Heart left ventricle (tissue), 16 donors: ENCODE measurements around the gene ESPNL. TPM values are rescaled to one million over a fixed set of nuclear protein-coding genes. Genes with fewer than 3 reads are reported as not detected.

ENCODE experiments used
- ATAC-seq, 4 donors: fragments of 200-7000 bp; cut with Tn5 transposase; one replicate each; pipeline ENCODE4 v1.9.1; 2020 to 2022; ENCODE audit warnings: moderate library complexity in 4 of 4, mild to moderate bottlenecking in 3 of 4, moderate number of reproducible peaks in 1 of 4
- DNase-seq, 5 donors: peaks; one replicate each; pipeline ENCODE4 v3.0.0-alpha.2; 2020
- H3K27ac ChIP-seq, 12 donors: fragments of 200-600 bp; sonication (generic) in 4 of 12; one replicate each; pipeline versions ENCODE4 v1.5.0 to v1.8.0; 2016 to 2022; ENCODE audit warnings: mild to moderate bottlenecking in 2 of 12
- H3K27me3 ChIP-seq, 9 donors: fragments of 200-600 bp; sonication (generic) in 2 of 9; one replicate each; pipeline versions ENCODE4 v1.5.1 to v1.8.0; 2016 to 2022; ENCODE audit warnings: mild to moderate bottlenecking in 3 of 9
- H3K36me3 ChIP-seq, 9 donors: fragments of 200-600 bp; sonication (generic) in 2 of 9; one replicate each; pipeline versions ENCODE4 v1.5.0 to v1.8.0; 2018 to 2022; ENCODE audit warnings: mild to moderate bottlenecking in 2 of 9
- H3K4me1 ChIP-seq, 12 donors: fragments of 200-600 bp; sonication (generic) in 4 of 12; one replicate each; pipeline versions ENCODE4 v1.5.0 to v1.8.0; 2016 to 2022; ENCODE audit warnings: mild to moderate bottlenecking in 3 of 12
- H3K4me3 ChIP-seq, 12 donors: fragments of 200-600 bp; sonication (generic) in 4 of 12; one replicate each; pipeline versions ENCODE4 v1.5.0 to v1.8.0; 2017 to 2022; ENCODE audit warnings: mild to moderate bottlenecking in 9 of 12, moderate library complexity in 4 of 12
- H3K9me3 ChIP-seq, 12 donors: fragments of 200-600 bp; sonication (generic) in 4 of 12; one replicate each; pipeline versions ENCODE4 v1.5.0 to v1.8.0; 2016 to 2022; ENCODE audit warnings: mild to moderate bottlenecking in 1 of 12
- POLR2A ChIP-seq, 2 donors: fragments of 450-650 bp; IDR thresholded peaks; one replicate each; pipeline ENCODE4 v1.6.1; 2017; ENCODE audit warnings: antibody characterized with exemption in 2 of 2, mild to moderate bottlenecking in 2 of 2, moderate library complexity in 2 of 2
- WGBS, 4 donors: extraction: QIAGEN DNeasy Blood & Tissue Kit in 2 of 4; methylation state at CpG; one replicate each; pipeline versions ENCODE4 v1.1.5 to v1.1.7; 2013 to 2018; 5-methylcytosine and 5-hydroxymethylcytosine counted together
- intact Hi-C, 10 donors: fragments of 100-400 bp; cut with DNase I; formaldehyde crosslinking; loops; one replicate each; pipeline versions ENCODE4 v1.11.1 to v1.14.2; 2022
- polyA plus RNA-seq, 2 donors: library from polyadenylated mRNA; stranded (reverse); fragments of 200-250 nt; gene quantifications; one replicate each; pipeline ENCODE4 v1.2.3, GENCODE V29; 2013
- total RNA-seq, 9 donors: library from RNA; depleted of rRNA in 2 of 9; stranded (reverse); fragments of >200 nt in 2 of 9; fragmentation: NEBNext Ultra II Directional in 3 of 9; extraction: Animal tissue kit (Norgen Biotek cat#: 25700) in 3 of 9; gene quantifications; one replicate each; pipeline versions ENCODE4 v1.1.0 to v1.2.4, GENCODE V29; 2016 to 2023
- TF ChIP-seq, protein P1 (sequence below), 12 donors: fragments of 200-600 bp; sonication (generic) in 4 of 12; IDR thresholded peaks; one replicate each; pipeline versions ENCODE4 v1.5.0 to v1.8.0; 2018 to 2022; ENCODE audit warnings: antibody characterized with exemption in 12 of 12, mild to moderate bottlenecking in 5 of 12
- donor health status: ischemic (EF 13 %, LVEDD 7.1; RV severe dilation, severe dysfunction).
- donor health status: healthy with polysubstance abuse.
- donor health status: DM: no; HTN: yes; CAD: no.
- donor health status: DM: no; HTN: no; CAD: no.
- donor health status: ischemic (EF 25% LVEDD 6.9; RV normal size, moderate dysfunction).
- donor health status: ischemic (EF 25% LVEDD 5.7; RV mildly dilated, moderate dysfunction).
- donor health status: healthy.
- donor health status: DM: yes; HTN: yes; CAD: no.
- donor health status: ischemic (EF 35%, LVEDD 5.7; RV mildly dilated, moderate dysfunction).
- donor health status: nonischemic (EF 11% LVEDD 7.7; RV severe dilation, severe dysfunction).
- donor health status: DM: yes; HTN: yes; CAD: no.
- donor health status: PGD.
- donor health status: ischemic (EF 29% LVEDD 5.4; RV normal size, mild dysfunction).
- donor health status: nonischemic (EF 23%, LVEDD 6.1; RV moderate dilation, normal function).

The ESPNL gene
- total and polyA plus RNA-seq, 11 donors = 0.05 to 1.2 (median 0.27) TPM; not detected in 2

DNA sequence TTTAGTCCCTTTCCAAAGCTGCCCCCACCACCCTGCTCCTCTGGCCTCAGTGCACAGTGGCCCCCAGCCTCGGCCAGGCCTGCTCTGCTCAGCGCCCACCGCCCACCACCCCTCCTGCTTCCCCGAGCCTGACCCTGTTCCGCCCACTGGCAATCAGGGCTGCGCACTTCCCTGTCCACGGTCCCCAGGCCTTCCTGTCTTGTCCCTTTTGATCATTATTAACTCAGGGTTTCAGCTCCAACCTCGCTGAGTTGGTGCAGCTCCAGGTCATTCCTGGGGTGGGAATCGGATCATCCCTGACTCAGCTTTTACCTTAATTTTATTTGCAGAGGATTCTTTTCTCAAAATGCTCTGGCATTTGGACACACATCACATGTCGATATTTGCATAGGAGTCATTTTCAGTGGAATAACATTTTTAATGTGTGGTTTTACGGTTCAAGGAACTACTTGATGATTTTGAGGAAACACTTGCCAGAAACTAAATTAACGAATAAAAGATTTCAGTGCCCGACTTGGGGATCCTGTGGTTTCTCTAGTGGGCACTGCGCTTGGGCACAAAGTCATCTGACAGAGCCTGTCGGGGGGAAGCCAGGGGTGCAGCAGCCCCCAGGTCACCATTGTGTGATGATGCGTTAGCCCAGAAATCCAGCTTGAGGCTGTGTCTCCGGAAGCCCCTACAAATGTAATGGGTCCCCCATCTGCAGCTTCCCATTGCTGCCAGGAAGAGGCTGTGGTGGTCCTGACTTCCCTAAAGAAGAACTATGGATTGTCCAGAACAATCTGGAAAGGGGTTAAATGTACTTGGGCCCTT is 1.0 kb upstream of the ESPNL start:
- peak in 1 of 5 donors; percentile 51 for DNase-seq
- peak overlapping the region in 1 of 12 donors; percentile 67 for H3K27ac ChIP-seq
- WGBS, 4 donors = 78 to 82% (median 79%) methylated on average over 16 to 17 of the region's 17 CpGs

DNA sequence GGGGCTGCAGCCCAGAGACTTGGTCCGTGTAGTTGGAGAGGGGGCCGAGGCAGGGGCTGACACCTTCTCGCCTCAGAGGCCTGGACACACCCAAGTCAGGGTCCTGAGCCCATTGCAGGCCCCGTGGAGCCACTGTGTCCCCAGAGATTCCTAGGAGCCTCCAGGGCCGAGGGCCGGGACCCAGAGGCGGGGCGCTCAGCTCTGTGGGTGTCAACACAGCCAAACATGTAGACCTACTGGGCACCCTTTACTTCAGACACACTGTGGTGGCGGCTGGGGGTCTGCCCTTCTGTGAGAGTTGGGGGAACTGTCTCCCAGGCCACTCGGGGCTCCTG is 459 bp upstream of the ESPNL start:
- Histone ChIP-seq H3K4me1 (peaks cover 0 to 12% (median 0%) of the 10 kb centered on the region in 12 donors), H3K4me3 (no peak overlapping the region), H3K27ac (peak overlapping the region in 1 of 12 donors; percentile 67), H3K9me3 (no peaks in the 10 kb centered on the region), H3K27me3 (no peaks in the 10 kb centered on the region), H3K36me3 (peaks cover 0 to under 1% (median 0%) of the 10 kb centered on the region in 9 donors)
- DNase-seq (peak in 1 of 5 donors; percentile 40), ATAC-seq (no peak)
- WGBS, 4 donors = 82 to 100% (median 90%) methylated on average over 2 to 10 of the region's 10 CpGs
- TF ChIP-seq POLR2A (IDR thresholded peaks at IDR 0.05) = no peak
- TF ChIP-seq, protein P1, sequence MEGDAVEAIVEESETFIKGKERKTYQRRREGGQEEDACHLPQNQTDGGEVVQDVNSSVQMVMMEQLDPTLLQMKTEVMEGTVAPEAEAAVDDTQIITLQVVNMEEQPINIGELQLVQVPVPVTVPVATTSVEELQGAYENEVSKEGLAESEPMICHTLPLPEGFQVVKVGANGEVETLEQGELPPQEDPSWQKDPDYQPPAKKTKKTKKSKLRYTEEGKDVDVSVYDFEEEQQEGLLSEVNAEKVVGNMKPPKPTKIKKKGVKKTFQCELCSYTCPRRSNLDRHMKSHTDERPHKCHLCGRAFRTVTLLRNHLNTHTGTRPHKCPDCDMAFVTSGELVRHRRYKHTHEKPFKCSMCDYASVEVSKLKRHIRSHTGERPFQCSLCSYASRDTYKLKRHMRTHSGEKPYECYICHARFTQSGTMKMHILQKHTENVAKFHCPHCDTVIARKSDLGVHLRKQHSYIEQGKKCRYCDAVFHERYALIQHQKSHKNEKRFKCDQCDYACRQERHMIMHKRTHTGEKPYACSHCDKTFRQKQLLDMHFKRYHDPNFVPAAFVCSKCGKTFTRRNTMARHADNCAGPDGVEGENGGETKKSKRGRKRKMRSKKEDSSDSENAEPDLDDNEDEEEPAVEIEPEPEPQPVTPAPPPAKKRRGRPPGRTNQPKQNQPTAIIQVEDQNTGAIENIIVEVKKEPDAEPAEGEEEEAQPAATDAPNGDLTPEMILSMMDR (IDR thresholded peaks at IDR 0.05) = no peak
- intact Hi-C loops = loop anchor here in 1 of 10 donors (10.0 kb wide), 1 partner anchor 245 kb away; the partner anchor contains the start of gene RAMP1

More for the DNA sequence above, 1.0 kb upstream of the ESPNL start:
- no peaks in the 10 kb centered on the region for H3K27me3 ChIP-seq
- ATAC-seq = no peak
- TF ChIP-seq, protein P1 (IDR thresholded peaks at IDR 0.05) = no peak
- no peak for TF ChIP-seq POLR2A (IDR thresholded peaks at IDR 0.05)
- no peaks in the 10 kb centered on the region for H3K9me3 ChIP-seq
- H3K4me1 ChIP-seq = peaks cover 0 to 12% (median 0%) of the 10 kb centered on the region in 12 donors
- no peak overlapping the region for H3K4me3 ChIP-seq
- intact Hi-C loops = no loop called here
- peaks cover 0 to 4% (median 0%) of the 10 kb centered on the region in 9 donors for H3K36me3 ChIP-seq

DNA sequence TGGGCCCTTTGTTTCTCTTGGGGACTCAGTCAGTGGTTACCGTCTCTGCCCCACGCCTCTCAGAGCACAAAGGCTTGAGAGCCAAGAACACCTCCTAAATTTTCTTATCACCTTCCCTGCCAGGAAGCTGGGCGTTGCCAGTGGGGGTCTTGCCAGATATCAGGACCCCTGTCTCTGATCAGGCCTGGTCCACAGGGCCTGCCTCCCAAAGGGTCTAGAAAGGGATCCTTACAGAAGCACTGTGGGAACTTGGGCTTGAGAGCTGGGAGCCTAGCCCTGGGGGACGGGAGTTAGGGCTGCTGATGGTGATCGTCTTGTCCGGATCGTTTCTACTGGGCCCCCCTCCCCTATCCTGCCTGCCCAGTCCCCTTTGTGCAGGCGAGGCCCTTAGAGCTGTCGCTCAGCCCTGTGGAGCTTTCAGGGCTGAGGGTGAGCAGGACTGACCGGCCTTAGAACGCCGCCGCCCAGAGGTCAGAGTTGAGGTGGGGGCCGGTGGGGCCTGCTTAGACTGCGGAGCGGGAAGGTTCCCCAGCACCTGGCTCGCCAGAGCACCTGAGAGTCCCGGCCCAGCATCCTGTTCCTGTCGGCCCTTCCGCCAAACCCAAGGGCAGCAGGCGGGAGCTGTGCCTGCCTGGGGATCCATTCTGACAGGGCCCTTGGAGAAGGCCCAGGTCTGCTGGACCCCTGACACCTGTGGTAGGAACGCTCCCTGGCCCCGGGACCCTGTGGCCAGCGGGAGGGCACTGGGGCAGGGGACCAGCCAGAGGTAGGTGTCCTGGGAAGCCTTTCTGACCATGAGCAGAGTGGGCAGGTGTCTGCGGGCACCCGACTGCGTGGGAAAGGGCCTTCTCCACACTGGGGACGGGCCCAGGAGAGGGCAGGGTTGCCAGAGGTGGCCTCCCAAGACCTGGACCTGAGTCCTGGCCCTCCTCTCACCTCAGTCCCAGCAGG is 956 bp downstream of the ESPNL start:
- H3K4me1 ChIP-seq = peaks cover 0 to 12% (median 0%) of the 10 kb centered on the region in 12 donors
- H3K36me3 ChIP-seq = no peaks in the 10 kb centered on the region
- WGBS, 4 donors = 85 to 93% (median 89%) methylated on average over 20 to 28 of the region's 28 CpGs
- ATAC-seq (no peak), DNase-seq (peak in 1 of 5 donors; percentile 54)
- no peak overlapping the region for H3K27ac ChIP-seq
- intact Hi-C loops = loop anchor here in 1 of 10 donors (10.0 kb wide), 1 partner anchor 246 kb away; the partner anchor contains the start of gene RAMP1
- TF ChIP-seq, protein P1 (IDR thresholded peaks at IDR 0.05) = no peak
- no peak for TF ChIP-seq POLR2A (IDR thresholded peaks at IDR 0.05)
- no peaks in the 10 kb centered on the region for H3K9me3 ChIP-seq
- no peak overlapping the region for H3K4me3 ChIP-seq
- no peaks in the 10 kb centered on the region for H3K27me3 ChIP-seq
